Colonic mucosa (tissue), 4 donors: ENCODE data around the gene KEL. TPM values are rescaled to one million over a fixed set of nuclear protein-coding genes. Genes with fewer than 3 reads are reported as not detected.

Experiments used
- DNase-seq: peaks from one replicate; pipeline ENCODE4 v3.0.0-alpha.2; 2020
- H3K27ac ChIP-seq: fragments of 200-600 bp; one replicate; pipeline ENCODE4 v1.8.0; 2021
- H3K27me3 ChIP-seq: fragments of 200-600 bp; one replicate; pipeline ENCODE4 v1.8.0; 2021
- H3K36me3 ChIP-seq: fragments of 200-600 bp; one replicate; pipeline ENCODE4 v1.8.0; 2021
- H3K4me1 ChIP-seq: fragments of 200-600 bp; one replicate; pipeline ENCODE4 v1.8.0; 2021; ENCODE audit warnings: mild to moderate bottlenecking
- H3K4me3 ChIP-seq: fragments of 200-600 bp; one replicate; pipeline ENCODE4 v1.8.0; 2021
- H3K9ac ChIP-seq, 2 donors: one replicate each; pipeline ENCODE4 v1.7.0; 2013; ENCODE audit warnings: control low read depth in 2 of 2, low read depth in 2 of 2, low read length in 2 of 2
- H3K9me3 ChIP-seq: fragments of 200-600 bp; one replicate; pipeline ENCODE4 v1.8.0; 2021
- intact Hi-C: fragments of 100-400 bp; cut with DNase I; formaldehyde crosslinking; loops from one replicate; pipeline ENCODE4 v1.14.1; 2022
- total RNA-seq, 2 donors: library from RNA; stranded (reverse); fragmentation: NEBNext Ultra II Directional in 1 of 2; extraction: Animal tissue kit (Norgen Biotek cat#: 25700) in 1 of 2; gene quantifications; one replicate each; pipeline ENCODE4 v1.2.1, GENCODE V29; 2021
- TF ChIP-seq, protein P1 (sequence below): fragments of 200-600 bp; IDR thresholded peaks from one replicate; pipeline ENCODE4 v1.8.0; 2022; ENCODE audit warnings: antibody characterized with exemption, mild to moderate bottlenecking
- donor health status: healthy.
- donor health status: DM: no; HTN: no; CAD: no.
- donor health status: DM: no; HTN: no; CAD: no.

Gene KEL
- total RNA-seq, 2 donors from 2014 or later: 0.77 TPM; not detected in 1

DNA sequence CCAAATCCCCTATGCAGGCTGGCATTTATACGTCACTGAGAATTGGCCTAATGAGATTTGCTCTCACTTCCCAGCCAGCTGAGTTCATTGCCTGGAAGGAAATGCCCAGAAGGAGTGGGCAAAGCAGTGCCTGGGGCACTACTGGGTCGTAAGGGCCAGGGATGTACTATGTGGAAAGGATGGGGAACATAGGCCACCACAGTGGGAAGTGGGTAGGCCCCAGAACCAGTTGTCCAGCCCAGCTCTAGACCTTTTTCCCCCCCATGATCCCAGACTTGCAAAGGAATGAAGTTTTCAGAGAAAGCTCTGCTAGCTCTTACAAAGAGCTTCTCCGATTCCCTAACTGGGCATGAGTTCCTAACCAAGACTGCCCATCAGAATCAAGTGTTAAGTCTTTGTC, 42.5 kb downstream of the KEL start:
- Histone ChIP-seq H3K4me1 (no peaks in the 10 kb centered on the region), H3K27ac (no peak overlapping the region), H3K36me3 (no peaks in the 10 kb centered on the region), H3K27me3 (no peaks in the 10 kb centered on the region), H3K9me3 (no peaks in the 10 kb centered on the region), H3K9ac (no peak overlapping the region), H3K4me3 (no peak overlapping the region)
- TF ChIP-seq, protein P1, sequence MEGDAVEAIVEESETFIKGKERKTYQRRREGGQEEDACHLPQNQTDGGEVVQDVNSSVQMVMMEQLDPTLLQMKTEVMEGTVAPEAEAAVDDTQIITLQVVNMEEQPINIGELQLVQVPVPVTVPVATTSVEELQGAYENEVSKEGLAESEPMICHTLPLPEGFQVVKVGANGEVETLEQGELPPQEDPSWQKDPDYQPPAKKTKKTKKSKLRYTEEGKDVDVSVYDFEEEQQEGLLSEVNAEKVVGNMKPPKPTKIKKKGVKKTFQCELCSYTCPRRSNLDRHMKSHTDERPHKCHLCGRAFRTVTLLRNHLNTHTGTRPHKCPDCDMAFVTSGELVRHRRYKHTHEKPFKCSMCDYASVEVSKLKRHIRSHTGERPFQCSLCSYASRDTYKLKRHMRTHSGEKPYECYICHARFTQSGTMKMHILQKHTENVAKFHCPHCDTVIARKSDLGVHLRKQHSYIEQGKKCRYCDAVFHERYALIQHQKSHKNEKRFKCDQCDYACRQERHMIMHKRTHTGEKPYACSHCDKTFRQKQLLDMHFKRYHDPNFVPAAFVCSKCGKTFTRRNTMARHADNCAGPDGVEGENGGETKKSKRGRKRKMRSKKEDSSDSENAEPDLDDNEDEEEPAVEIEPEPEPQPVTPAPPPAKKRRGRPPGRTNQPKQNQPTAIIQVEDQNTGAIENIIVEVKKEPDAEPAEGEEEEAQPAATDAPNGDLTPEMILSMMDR: no peak
- DNase-seq: no peak
- intact Hi-C loops: no loop called here

DNA sequence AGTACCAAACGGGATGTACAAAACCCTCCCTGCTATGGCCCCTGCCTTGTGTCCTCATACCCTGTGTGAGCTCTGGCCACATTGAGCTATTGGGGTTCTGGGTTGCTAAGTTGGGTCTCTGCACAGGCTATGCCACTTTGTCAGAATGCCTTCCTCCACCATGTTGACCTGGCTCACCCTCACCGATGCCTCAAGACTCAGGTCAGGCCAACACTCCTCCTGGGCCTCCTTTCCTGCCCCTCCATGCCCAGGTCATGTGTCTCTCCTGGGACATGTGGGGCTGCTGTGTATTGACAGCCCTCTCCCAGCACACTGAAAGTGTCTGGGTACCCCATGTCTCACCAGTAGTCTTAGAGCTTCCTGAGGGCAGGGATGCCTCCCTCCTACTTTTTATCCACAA, 43.3 kb downstream of the KEL start:
- Histone ChIP-seq H3K27me3 (no peaks in the 10 kb centered on the region), H3K9me3 (no peaks in the 10 kb centered on the region), H3K9ac (no peak overlapping the region), H3K27ac (no peak overlapping the region), H3K36me3 (no peaks in the 10 kb centered on the region), H3K4me3 (no peak overlapping the region), H3K4me1 (no peaks in the 10 kb centered on the region)
- no peak for DNase-seq
- TF ChIP-seq, protein P1: no peak
- intact Hi-C loops: no loop called here

DNA sequence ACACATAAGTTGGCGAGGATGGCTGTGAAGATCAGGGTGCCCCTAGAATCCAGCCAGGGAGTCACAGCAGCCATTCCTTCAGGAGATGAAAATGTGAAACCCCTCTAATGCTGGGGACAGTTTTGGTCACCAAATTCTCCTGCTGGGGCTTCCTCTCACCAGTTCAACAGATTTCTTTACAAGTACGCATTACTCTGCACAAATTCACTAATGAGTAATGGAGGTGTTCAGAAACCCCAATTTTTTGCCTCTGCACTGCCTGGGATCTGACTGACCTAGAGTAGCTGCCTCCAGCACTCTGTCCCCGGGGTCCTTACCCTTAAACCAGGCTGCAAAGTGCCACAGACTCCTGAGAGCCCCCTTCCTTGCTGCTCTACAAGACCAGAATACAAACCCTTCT, 44.7 kb downstream of the KEL start:
- H3K4me1 ChIP-seq: no peaks in the 10 kb centered on the region
- H3K4me3 ChIP-seq: no peak overlapping the region
- no peak overlapping the region for H3K27ac ChIP-seq
- H3K27me3 ChIP-seq: no peaks in the 10 kb centered on the region
- no peaks in the 10 kb centered on the region for H3K9me3 ChIP-seq
- H3K36me3 ChIP-seq: no peaks in the 10 kb centered on the region
- intact Hi-C loops: no loop called here
- DNase-seq: no peak
- no peak overlapping the region for H3K9ac ChIP-seq
- TF ChIP-seq, protein P1: no peak

DNA sequence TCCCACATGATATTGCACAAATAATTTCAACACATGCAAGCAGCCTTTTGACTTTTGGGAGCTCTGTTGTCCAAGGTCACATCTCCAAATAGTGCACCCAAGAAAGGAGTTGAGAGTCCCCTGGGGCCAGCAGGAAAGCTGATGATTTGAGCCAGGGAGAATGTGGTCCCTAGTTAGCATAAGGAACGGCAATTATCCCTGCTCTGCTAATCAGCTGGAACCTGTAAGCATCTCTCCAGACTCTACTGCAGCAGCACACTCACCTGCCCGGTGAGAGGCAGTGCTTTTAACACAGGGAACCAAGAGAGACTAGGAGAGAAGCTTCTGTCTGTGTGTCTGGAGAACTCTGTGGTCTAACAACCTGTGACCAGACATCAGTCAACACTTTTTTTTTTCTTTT, 45.7 kb downstream of the KEL start:
- TF ChIP-seq, protein P1: no peak
- no peak overlapping the region for H3K27ac ChIP-seq
- no peak overlapping the region for H3K9ac ChIP-seq
- DNase-seq: no peak
- no peaks in the 10 kb centered on the region for H3K9me3 ChIP-seq
- H3K27me3 ChIP-seq: no peaks in the 10 kb centered on the region
- intact Hi-C loops: no loop called here
- no peaks in the 10 kb centered on the region for H3K4me1 ChIP-seq
- no peak overlapping the region for H3K4me3 ChIP-seq
- no peaks in the 10 kb centered on the region for H3K36me3 ChIP-seq

DNA sequence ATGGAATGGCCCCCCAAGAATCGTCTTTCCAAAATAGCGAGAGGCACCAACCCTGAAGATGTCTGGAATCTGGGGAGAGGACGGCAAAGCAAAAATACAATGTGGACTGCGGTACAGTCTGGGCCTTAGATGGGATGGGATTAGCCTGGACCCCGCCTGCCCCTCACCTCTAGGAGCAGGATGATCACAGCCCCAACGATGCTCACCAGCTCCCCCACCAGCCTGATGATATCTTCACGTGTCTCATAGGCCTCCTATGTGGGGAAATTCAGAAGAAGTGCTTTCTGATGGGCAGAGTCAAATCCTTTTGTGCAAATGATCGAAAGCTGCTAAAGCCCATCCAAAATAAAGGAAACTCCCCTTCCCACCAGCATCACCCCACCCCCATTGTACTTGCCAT, 46.8 kb downstream of the KEL start:
- Histone ChIP-seq H3K36me3 (no peaks in the 10 kb centered on the region), H3K4me1 (no peaks in the 10 kb centered on the region), H3K9ac (no peak overlapping the region), H3K27me3 (no peaks in the 10 kb centered on the region), H3K9me3 (no peaks in the 10 kb centered on the region), H3K4me3 (no peak overlapping the region), H3K27ac (no peak overlapping the region)
- TF ChIP-seq, protein P1: no peak
- intact Hi-C loops: no loop called here
- no peak for DNase-seq

DNA sequence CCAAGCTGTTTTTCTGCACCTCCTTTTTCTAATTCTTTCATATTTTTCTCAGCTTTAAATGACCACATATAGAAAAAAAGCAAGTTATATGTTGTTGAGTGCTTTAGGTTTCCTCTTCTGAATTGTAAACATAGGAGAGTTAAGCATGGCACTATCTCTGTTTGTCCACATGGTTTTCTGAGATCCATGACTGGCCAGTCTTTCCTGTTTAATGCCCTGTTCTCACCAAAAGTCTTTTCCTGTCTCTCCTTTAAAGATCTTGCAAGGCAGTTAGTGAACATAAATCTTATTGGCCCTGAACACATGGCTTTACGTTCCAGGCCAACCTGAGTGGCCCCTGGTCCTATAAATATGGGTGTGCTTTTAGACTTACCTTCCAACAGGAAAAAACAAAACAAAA, 48.0 kb downstream of the KEL start:
- no peak overlapping the region for H3K9ac ChIP-seq
- H3K4me3 ChIP-seq: no peak overlapping the region
- H3K4me1 ChIP-seq: no peaks in the 10 kb centered on the region
- no peak overlapping the region for H3K27ac ChIP-seq
- TF ChIP-seq, protein P1: no peak
- intact Hi-C loops: no loop called here
- no peaks in the 10 kb centered on the region for H3K27me3 ChIP-seq
- no peaks in the 10 kb centered on the region for H3K9me3 ChIP-seq
- H3K36me3 ChIP-seq: no peaks in the 10 kb centered on the region
- no peak for DNase-seq
